ENCODE measurements around the gene TFCP2L1. TPM values are rescaled to one million over a fixed set of nuclear protein-coding genes. Genes with fewer than 3 reads are reported as not detected.

TFCP2L1 gene
- total and polyA plus RNA-seq, 2 donors (not counting 3 experiments of a cell fraction or from before 2014, with no cell fraction given) = not detected

DNA sequence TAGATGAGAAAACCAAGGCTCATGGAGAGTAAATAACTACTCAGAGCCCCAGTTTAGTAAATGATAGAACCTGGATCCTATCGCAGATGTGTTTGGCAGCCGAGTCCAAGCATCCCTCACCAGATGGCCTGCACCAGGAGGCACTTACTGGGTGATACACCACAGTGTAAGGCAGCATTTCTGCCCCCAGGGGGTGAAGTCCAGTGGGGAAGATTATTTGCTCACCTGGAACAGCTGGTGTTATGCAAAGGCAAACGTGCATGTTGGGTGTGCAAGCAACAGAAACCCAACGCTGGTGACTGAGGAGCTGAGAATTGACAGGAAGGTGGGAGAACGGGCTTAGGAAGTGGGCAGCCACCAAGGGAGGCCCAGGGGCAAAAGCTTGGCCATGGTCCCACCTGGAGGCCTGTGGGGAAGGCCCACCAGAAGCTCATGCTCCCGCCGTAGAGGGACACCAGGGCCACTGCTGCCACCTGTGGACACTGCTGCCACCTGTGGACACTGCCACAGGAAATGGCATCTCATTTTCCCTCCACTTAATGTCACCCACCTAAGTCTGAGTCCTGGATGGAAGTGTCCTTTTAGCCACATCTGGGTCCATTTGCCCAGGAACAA is 100.6 kb downstream of the TFCP2L1 start:
- dilution Hi-C loops (cut with MboI; ENCODE audit: extremely low pct_ligation_motif_present, low sequenced_read_pairs) = no loop called here
- no peak for FAIRE-seq
- CTCF ChIA-PET = no interaction called here

More for the DNA sequence above, 100.6 kb downstream of the TFCP2L1 start:
- no peaks in the 10 kb centered on the region for H3K27me3 ChIP-seq (ENCODE audit: control insufficient read depth in 2 of 2, insufficient read depth in 2 of 2, low read length in 2 of 2)
- TF ChIP-seq FOS (IDR thresholded peaks at IDR 0.05; ENCODE audit: borderline replicate concordance, insufficient read depth, low read length) (no peak), GATA2 (IDR thresholded peaks at IDR 0.05; ENCODE audit: insufficient read depth, insufficient read length, low read depth, low read length) (no peak), MYC (IDR thresholded peaks at IDR 0.05; ENCODE audit: low read depth, low read length) (no peak), POLR2A (IDR thresholded peaks at IDR 0.05; ENCODE audit: low read depth, low read length) (no peak), EZH2 (IDR thresholded peaks at IDR 0.05; ENCODE audit: borderline replicate concordance, low read depth, low read length, severe bottlenecking) (no peak), JUN (IDR thresholded peaks at IDR 0.05; ENCODE audit: borderline replicate concordance, insufficient read depth, insufficient read length, low read depth) (no peak), POLR2AphosphoS5 (IDR thresholded peaks at IDR 0.05; ENCODE audit: insufficient read depth, low read depth, low read length) (no peak)
- TF ChIP-seq, protein P1, sequence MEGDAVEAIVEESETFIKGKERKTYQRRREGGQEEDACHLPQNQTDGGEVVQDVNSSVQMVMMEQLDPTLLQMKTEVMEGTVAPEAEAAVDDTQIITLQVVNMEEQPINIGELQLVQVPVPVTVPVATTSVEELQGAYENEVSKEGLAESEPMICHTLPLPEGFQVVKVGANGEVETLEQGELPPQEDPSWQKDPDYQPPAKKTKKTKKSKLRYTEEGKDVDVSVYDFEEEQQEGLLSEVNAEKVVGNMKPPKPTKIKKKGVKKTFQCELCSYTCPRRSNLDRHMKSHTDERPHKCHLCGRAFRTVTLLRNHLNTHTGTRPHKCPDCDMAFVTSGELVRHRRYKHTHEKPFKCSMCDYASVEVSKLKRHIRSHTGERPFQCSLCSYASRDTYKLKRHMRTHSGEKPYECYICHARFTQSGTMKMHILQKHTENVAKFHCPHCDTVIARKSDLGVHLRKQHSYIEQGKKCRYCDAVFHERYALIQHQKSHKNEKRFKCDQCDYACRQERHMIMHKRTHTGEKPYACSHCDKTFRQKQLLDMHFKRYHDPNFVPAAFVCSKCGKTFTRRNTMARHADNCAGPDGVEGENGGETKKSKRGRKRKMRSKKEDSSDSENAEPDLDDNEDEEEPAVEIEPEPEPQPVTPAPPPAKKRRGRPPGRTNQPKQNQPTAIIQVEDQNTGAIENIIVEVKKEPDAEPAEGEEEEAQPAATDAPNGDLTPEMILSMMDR (IDR thresholded peaks at IDR 0.05; ENCODE audit: extremely low read depth in 1 of 2, insufficient read depth in 1 of 2, low read depth in 1 of 2, low read length in 2 of 2) = no peak
- TF ChIP-seq, protein P2, sequence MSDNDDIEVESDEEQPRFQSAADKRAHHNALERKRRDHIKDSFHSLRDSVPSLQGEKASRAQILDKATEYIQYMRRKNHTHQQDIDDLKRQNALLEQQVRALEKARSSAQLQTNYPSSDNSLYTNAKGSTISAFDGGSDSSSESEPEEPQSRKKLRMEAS (IDR thresholded peaks at IDR 0.05; ENCODE audit: insufficient read depth, insufficient read length) = no peak
- H4K20me1 ChIP-seq (replicated peaks; ENCODE audit: control insufficient read depth, extremely low read depth, insufficient read depth, low read length) = no peaks in the 10 kb centered on the region
- H3K4me2 ChIP-seq (ENCODE audit: insufficient read depth, low read length) = no peak overlapping the region
- DNase-seq (ENCODE audit: low read depth, low spot score) = no peak
- no peaks in the 10 kb centered on the region for H3K79me2 ChIP-seq (ENCODE audit: control insufficient read depth, insufficient read depth, low read length)
- H3K9ac ChIP-seq (replicated peaks; ENCODE audit: extremely low read depth, insufficient read depth, low read length) = no peak overlapping the region
- H3K9me3 ChIP-seq (replicated peaks; ENCODE audit: control insufficient read depth, insufficient read depth, low read length) = no peaks in the 10 kb centered on the region
- H3K4me1 ChIP-seq (ENCODE audit: control insufficient read depth, extremely low read depth, insufficient read depth, low read length) = no peaks in the 10 kb centered on the region
- intact Hi-C loops (cut with micrococcal nuclease) = no loop called here
- BruUV-seq (replicated peaks) = no TSS peak
- POLR2A ChIA-PET = no interaction called here
- H3K36me3 ChIP-seq (ENCODE audit: control insufficient read depth in 2 of 2, extremely low read depth in 1 of 2, insufficient read depth in 2 of 2, low read length in 2 of 2) = no peaks in the 10 kb centered on the region
- H3K9me1 ChIP-seq (replicated peaks; ENCODE audit: control insufficient read depth, extremely low read depth, insufficient read depth, low read length) = no peaks in the 10 kb centered on the region
- no peak overlapping the region for H2AFZ ChIP-seq (ENCODE audit: low read depth, low read length)
- no peak overlapping the region for H3K4me3 ChIP-seq (replicated peaks in 1 of 3; ENCODE audit: insufficient read depth in 1 of 3, low read depth in 1 of 3, low read length in 3 of 3)
- H3K27ac ChIP-seq (ENCODE audit: insufficient read depth, low read depth, low read length) = no peak overlapping the region

Data from endothelial cell of umbilical vein (primary cell).